Astrocyte (in vitro differentiated cells and primary cell): Measurements from ENCODE around the gene UGDH. TPM values are rescaled to one million over a fixed set of nuclear protein-coding genes. Genes with fewer than 3 reads are reported as not detected.
A peak's percentile ranks its signal among the peaks of the same experiment; 100 is the strongest.

Source experiments
- DNase-seq: peaks from one replicate; pipeline ENCODE4 v3.0.0-alpha.2; 2010; ENCODE audit warnings: low read depth
- FAIRE-seq: peaks from 2 replicates; lab custom pipeline; 2011; peaks lifted over from hg19 to GRCh38; lab: Jason Lieb, UNC
- H2AFZ ChIP-seq: 2 replicates; pipeline ENCODE4 v1.6.0; 2012; ENCODE audit warnings: low read depth, low read length, inconsistent platforms
- H3K27ac ChIP-seq: 2 replicates; pipeline ENCODE4 v1.5.1; 2011; ENCODE audit warnings: low read depth, low read length, inconsistent platforms
- H3K27me3 ChIP-seq: 2 replicates; pipeline ENCODE4 v1.6.0; 2011; ENCODE audit warnings: low read length, inconsistent platforms; ENCODE audit not compliant: insufficient read depth
- H3K36me3 ChIP-seq: 2 replicates; pipeline ENCODE4 v1.5.1; 2011; ENCODE audit warnings: low read length, inconsistent platforms; ENCODE audit not compliant: insufficient read depth
- H3K4me1 ChIP-seq: 2 replicates; pipeline ENCODE4 v1.5.1; 2011; ENCODE audit warnings: low read length, inconsistent platforms; ENCODE audit not compliant: insufficient read depth
- H3K4me2 ChIP-seq: 2 replicates; pipeline ENCODE4 v1.6.0; 2012; ENCODE audit warnings: low read length, inconsistent platforms
- H3K4me3 ChIP-seq: 2 replicates; pipeline ENCODE4 v1.5.1; 2011; ENCODE audit warnings: low read depth, mild to moderate bottlenecking, low read length, inconsistent platforms; ENCODE audit not compliant: insufficient read depth
- H3K79me2 ChIP-seq: 2 replicates; pipeline ENCODE4 v1.6.0; 2012; ENCODE audit warnings: mild to moderate bottlenecking, low read length, inconsistent platforms; ENCODE audit not compliant: insufficient read depth
- H3K9ac ChIP-seq: 2 replicates; pipeline ENCODE4 v1.6.0; 2012; ENCODE audit warnings: mild to moderate bottlenecking, low read length, inconsistent platforms
- H3K9me3 ChIP-seq: 2 replicates; pipeline ENCODE4 v1.5.1; 2012; ENCODE audit warnings: low read depth, mild to moderate bottlenecking, low read length, inconsistent platforms; ENCODE audit not compliant: insufficient read depth
- H4K20me1 ChIP-seq: 2 replicates; pipeline ENCODE4 v1.6.0; 2012; ENCODE audit warnings: low read length, inconsistent platforms; ENCODE audit not compliant: insufficient read depth
- H3K27ac Mint-ChIP-seq: one replicate; pipeline ENCODE4 v1.8.0; 2021; ENCODE audit warnings: mild to moderate bottlenecking, mixed read lengths; ENCODE audit not compliant: unreplicated experiment
- H3K27me3 Mint-ChIP-seq: one replicate; pipeline ENCODE4 v1.8.0; 2021; ENCODE audit warnings: low read depth, mixed read lengths; ENCODE audit not compliant: unreplicated experiment
- H3K36me3 Mint-ChIP-seq: one replicate; pipeline ENCODE4 v1.8.0; 2021; ENCODE audit warnings: low read depth, mixed read lengths; ENCODE audit not compliant: unreplicated experiment
- H3K4me1 Mint-ChIP-seq: one replicate; pipeline ENCODE4 v1.8.0; 2021; ENCODE audit warnings: low read depth, mixed read lengths; ENCODE audit not compliant: unreplicated experiment
- H3K4me3 Mint-ChIP-seq: one replicate; pipeline ENCODE4 v1.8.0; 2021; ENCODE audit warnings: mild to moderate bottlenecking, moderate library complexity, mixed read lengths; ENCODE audit not compliant: unreplicated experiment
- H3K9me3 Mint-ChIP-seq: one replicate; pipeline ENCODE4 v1.8.0; 2021; ENCODE audit warnings: mild to moderate bottlenecking, mixed read lengths; ENCODE audit not compliant: unreplicated experiment
- EZH2 ChIP-seq: IDR thresholded peaks from 2 replicates; pipeline ENCODE4 v1.6.1; 2012; ENCODE audit warnings: mild to moderate bottlenecking, low read length, inconsistent platforms; ENCODE audit not compliant: insufficient read depth
- total RNA-seq: library from RNA; stranded (reverse); gene quantifications from 2 replicates; pipeline ENCODE4 v1.2.1, GENCODE V29; 2021
- TF ChIP-seq, protein P1 (sequence below): IDR thresholded peaks from 2 replicates; pipeline ENCODE4 v1.5.1; 2011; ENCODE audit warnings: low read depth, mild to moderate bottlenecking, inconsistent platforms, low read length, moderate library complexity; ENCODE audit not compliant: insufficient read depth

Gene UGDH
- total RNA-seq, 1 donor from 2014 or later, result 114 TPM

DNA sequence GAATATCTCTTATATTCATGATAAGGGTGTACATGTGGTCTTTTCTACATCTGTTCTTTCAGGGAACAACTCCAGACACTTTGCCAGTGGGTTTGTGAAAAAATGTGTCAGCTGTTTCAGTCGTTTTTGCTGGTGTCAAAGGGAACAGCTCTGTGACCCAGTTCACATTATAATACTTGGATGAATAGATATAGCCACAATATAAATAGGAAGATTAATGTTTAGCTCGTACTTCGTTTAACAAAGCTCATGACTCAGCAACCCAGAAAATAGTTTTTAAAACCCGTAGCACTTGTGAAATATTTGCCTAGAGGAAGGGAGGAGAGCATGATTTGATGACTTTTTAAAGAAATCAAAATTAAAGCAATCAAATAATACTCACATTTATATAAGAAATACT lies 60.5 kb downstream of the UGDH start:
- FAIRE-seq, result no peak

DNA sequence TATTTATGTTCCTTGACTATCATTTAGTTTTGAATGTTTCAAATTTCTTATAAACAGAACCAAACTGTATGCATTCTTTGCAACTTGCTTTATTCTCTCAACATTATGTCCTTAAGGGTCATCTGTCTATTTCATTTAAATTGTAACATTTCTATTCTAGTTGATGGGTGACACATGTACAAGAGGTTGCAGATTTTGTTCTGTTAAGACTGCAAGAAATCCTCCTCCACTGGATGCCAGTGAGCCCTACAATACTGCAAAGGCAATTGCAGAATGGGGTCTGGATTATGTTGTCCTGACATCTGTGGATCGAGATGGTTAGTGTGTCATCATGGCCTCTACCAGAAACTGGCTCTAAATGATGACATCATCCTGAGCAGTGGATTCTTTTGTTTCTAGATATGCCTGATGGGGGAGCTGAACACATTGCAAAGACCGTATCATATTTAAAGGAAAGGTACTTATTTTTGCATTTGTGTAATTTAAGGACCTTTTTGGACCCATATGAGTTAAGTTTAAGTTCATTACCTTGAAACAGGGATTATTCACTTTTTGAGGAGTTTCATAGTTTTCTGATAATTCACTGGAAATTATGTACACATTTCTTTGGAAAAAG lies 62.2 kb downstream of the UGDH start:
- H3K9me3 ChIP-seq, result no peaks in the 10 kb centered on the region

More for the DNA sequence above, 60.5 kb downstream of the UGDH start:
- no peak overlapping the region for H3K4me3 ChIP-seq
- H3K27me3 Mint-ChIP-seq, result no peaks in the 10 kb centered on the region
- no peaks in the 10 kb centered on the region for H3K9me3 ChIP-seq
- peaks cover 3% of the 10 kb centered on the region for H3K36me3 ChIP-seq
- peaks cover 6% of the 10 kb centered on the region for H3K4me1 ChIP-seq
- no peak overlapping the region for H3K9ac ChIP-seq
- H3K79me2 ChIP-seq, result no peaks in the 10 kb centered on the region
- H3K9me3 Mint-ChIP-seq, result no peaks in the 10 kb centered on the region
- no peaks in the 10 kb centered on the region for H3K36me3 Mint-ChIP-seq
- H3K27ac Mint-ChIP-seq, result no peak overlapping the region
- H4K20me1 ChIP-seq, result no peaks in the 10 kb centered on the region
- no peak overlapping the region for H3K4me3 Mint-ChIP-seq
- TF ChIP-seq, protein P1, sequence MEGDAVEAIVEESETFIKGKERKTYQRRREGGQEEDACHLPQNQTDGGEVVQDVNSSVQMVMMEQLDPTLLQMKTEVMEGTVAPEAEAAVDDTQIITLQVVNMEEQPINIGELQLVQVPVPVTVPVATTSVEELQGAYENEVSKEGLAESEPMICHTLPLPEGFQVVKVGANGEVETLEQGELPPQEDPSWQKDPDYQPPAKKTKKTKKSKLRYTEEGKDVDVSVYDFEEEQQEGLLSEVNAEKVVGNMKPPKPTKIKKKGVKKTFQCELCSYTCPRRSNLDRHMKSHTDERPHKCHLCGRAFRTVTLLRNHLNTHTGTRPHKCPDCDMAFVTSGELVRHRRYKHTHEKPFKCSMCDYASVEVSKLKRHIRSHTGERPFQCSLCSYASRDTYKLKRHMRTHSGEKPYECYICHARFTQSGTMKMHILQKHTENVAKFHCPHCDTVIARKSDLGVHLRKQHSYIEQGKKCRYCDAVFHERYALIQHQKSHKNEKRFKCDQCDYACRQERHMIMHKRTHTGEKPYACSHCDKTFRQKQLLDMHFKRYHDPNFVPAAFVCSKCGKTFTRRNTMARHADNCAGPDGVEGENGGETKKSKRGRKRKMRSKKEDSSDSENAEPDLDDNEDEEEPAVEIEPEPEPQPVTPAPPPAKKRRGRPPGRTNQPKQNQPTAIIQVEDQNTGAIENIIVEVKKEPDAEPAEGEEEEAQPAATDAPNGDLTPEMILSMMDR, result no peak
- no peak for TF ChIP-seq EZH2
- H3K4me2 ChIP-seq, result no peak overlapping the region
- no peak overlapping the region for H2AFZ ChIP-seq
- H3K27me3 ChIP-seq, result no peaks in the 10 kb centered on the region
- peaks cover 2% of the 10 kb centered on the region for H3K4me1 Mint-ChIP-seq
- no peak overlapping the region for H3K27ac ChIP-seq
- DNase-seq, result peak; percentile 57

More for the DNA sequence above, 62.2 kb downstream of the UGDH start:
- no peaks in the 10 kb centered on the region for H3K9me3 Mint-ChIP-seq
- Histone ChIP-seq H3K4me2 (peak overlapping the region; percentile 48), H3K27ac (peak overlapping the region; percentile 74), H3K4me3 (no peak overlapping the region), H3K9ac (peak overlapping the region; percentile 30), H4K20me1 (no peaks in the 10 kb centered on the region), H3K36me3 (peaks cover 3% of the 10 kb centered on the region), H3K79me2 (peaks cover under 1% of the 10 kb centered on the region), H3K27me3 (no peaks in the 10 kb centered on the region), H3K4me1 (peaks cover 7% of the 10 kb centered on the region), H2AFZ (peak overlapping the region; percentile 68)
- no peaks in the 10 kb centered on the region for H3K27me3 Mint-ChIP-seq
- H3K27ac Mint-ChIP-seq, result peak overlapping the region; percentile 9
- no peak for TF ChIP-seq EZH2
- TF ChIP-seq, protein P1, result peak; percentile 24
- peak; percentile 82 for FAIRE-seq
- H3K36me3 Mint-ChIP-seq, result no peaks in the 10 kb centered on the region
- H3K4me1 Mint-ChIP-seq, result peaks cover 2% of the 10 kb centered on the region
- H3K4me3 Mint-ChIP-seq, result no peak overlapping the region
- DNase-seq, result peak; percentile 81
